Measurements from ENCODE around the gene SIM1.

DNA sequence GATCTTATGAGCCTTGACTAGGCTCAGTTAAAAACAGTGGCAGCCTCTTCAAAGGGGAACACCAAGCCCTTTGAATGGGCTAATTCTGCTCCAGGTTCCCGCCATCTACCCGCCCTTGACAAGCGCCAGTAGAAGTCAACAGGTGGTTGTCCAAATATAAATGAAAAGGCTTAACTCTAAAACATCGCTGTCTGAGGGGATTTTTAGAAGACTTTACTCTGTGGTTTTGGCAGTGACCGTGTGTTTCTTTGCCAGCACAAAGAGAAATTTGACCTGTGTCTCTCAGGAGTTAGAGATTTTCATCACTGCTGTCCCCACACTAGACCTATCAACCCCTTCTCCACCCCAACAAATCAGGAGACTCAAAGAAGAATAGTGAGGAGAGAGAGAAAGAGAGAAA, 19.8 kb upstream of the SIM1 start:
- TF ChIP-seq, protein P1, sequence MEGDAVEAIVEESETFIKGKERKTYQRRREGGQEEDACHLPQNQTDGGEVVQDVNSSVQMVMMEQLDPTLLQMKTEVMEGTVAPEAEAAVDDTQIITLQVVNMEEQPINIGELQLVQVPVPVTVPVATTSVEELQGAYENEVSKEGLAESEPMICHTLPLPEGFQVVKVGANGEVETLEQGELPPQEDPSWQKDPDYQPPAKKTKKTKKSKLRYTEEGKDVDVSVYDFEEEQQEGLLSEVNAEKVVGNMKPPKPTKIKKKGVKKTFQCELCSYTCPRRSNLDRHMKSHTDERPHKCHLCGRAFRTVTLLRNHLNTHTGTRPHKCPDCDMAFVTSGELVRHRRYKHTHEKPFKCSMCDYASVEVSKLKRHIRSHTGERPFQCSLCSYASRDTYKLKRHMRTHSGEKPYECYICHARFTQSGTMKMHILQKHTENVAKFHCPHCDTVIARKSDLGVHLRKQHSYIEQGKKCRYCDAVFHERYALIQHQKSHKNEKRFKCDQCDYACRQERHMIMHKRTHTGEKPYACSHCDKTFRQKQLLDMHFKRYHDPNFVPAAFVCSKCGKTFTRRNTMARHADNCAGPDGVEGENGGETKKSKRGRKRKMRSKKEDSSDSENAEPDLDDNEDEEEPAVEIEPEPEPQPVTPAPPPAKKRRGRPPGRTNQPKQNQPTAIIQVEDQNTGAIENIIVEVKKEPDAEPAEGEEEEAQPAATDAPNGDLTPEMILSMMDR (IDR thresholded peaks at IDR 0.05; ENCODE audit: poor library complexity), result no peak
- no peak for TF ChIP-seq EZH2phosphoT487 (IDR thresholded peaks at IDR 0.05; ENCODE audit: low read depth, severe bottlenecking, unreplicated experiment)

All from hepatocyte (in vitro differentiated cells).